ENCODE results near the gene ANKRD13A.
"Not testable (repeated sequence)": the region's sequence is repeated elsewhere in the genome, so short reads cannot be mapped to it uniquely, and the experiment has no call there.

Gene ANKRD13A

GRCh38 chr12:109986236-109986635 lies 13.0 kb upstream of the ANKRD13A start:
- not testable (repeated sequence) for DNase-seq

GRCh38 chr12:109987615-109988014 lies 11.6 kb upstream of the ANKRD13A start:
- DNase-seq = no peak

DNA sequence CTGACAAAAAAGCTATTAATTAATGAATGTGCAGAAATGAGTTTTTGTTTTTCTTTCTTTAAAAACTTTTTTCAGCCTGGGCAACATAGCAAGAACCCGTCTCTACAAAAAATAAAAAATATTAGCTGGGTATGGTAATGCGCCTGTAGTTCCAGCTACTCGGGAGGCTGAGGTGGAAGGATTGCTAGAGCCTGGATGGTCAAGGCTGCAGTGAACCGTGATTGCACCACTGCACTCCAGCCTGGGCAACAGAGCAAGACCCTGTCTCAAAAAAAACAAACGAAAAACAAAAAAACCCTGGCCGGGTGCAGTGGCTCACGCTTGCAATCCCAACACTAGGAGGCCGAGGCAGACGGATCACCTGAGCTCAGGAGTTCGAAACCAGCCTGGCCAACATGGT lies 11.0 kb upstream of the ANKRD13A start:
- no peak for DNase-seq

GRCh38 chr12:109988903-109989302 lies 10.3 kb upstream of the ANKRD13A start:
- no peak for DNase-seq

GRCh38 chr12:109989380-109989779 lies 9.8 kb upstream of the ANKRD13A start:
- DNase-seq = no peak

GRCh38 chr12:109991586-109991985 lies 7.6 kb upstream of the ANKRD13A start:
- DNase-seq = no peak

DNA sequence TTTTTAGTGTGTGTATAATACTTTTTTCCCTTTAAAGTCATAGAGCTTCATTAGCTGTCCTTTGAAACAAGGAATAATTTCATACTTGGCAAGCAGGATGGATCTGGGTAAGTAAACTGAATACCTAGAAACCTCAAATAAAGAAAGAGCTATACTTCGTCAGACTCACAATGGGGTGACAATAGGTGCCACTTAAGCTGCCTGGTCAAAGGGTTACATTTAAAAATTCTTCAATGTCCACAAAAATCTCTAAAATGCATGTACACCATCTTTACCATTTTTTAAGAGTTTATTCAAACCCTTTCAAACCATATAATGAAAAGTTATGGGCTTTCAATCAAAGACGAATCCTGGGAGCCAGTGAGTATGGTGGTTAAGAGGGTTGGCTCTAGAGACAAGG lies 6.1 kb upstream of the ANKRD13A start:
- no peak for DNase-seq

GRCh38 chr12:109994401-109995175 lies 4.6 kb upstream of the ANKRD13A start:
- no peak for DNase-seq

- DNase-seq = no peak
Measured at GRCh38 chr12:109995361-109995685, 3.9 kb upstream of the ANKRD13A start.

DNA sequence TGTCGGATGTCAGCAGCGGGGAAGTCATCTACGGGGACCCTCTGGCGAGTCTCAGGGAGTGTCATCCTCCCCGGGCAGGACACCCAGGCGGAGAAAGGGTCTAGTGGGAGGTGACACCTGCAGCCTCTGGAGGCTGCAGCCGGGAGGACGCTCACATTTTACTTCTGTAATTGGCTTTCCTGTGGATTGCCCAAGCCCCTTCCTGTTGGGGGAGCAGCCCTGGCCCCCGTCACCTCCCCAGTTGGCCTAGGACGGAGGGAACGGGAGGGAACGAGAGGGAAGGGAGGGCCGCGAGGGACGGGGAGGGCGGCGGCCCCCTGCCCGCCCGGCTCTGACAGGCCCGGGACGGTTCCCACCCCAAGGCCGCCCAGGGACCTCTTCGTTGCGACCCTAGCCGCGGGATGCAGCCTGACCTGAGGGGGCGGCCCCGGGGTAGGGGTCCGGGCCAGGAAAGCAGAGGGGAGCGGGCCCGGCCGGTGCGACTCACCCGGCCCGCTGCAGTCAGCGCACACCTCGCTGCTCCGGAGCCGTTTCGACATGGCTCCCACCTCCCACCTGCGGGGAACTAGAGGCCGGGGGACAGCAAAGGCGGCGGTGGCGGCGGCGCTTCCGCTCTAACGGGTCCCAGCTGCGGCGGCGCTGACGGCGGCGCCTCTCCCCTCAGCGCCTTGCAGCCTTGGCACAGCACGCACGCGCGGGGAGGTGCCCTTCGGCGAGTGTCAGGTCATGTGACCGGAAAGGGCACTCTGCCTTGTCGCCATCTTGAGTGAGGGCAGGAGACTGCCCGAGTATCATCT lies 3.3 kb upstream of the ANKRD13A start, which contains the start of gene GIT2:
GIT2 (minus strand) TSS at position 683 of the 797 bp plus-strand sequence; CDS start at position 539, 144 bp downstream.
- peak; percentile 89 for DNase-seq

DNA sequence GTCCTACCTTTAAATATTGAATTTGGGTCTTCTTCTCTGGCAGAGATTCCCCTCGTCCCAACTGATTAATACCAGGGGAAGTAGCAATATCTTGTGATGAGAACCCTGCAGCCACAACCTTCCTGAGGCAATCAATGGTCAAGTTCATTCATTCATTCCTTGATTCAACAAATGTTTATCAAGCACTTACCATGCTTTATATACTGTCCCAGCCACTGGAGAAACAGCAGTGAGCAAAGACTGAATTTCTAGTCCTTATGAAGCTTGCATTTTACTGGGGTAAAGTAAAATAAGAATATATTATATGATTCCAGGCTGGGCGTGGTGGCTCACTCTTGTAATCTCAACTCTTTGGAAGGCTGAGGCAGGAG lies 2.8 kb upstream of the ANKRD13A start:
- DNase-seq = no peak

DNA sequence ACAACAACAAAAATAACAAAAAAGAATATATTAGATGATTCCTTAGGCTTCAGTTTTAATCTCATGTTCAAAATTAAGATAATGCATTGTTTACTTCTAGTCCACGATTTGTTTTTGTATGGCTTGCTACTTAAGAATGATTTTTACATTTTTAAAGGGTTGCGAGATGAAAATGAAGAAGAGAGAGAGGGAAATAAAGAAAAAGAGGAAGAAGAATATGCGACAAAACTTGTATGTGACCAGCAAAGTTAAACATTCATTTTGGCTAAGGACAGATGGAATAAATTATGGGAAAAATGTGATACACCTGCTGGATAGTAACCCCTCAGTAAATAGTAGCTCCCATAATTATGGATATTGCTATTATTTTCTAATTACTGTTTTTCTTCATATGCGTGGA lies 1.8 kb upstream of the ANKRD13A start:
- no peak for DNase-seq

- no peak for DNase-seq
Measured at GRCh38 chr12:109998241-109998903, 858 bp upstream of the ANKRD13A start.

DNA sequence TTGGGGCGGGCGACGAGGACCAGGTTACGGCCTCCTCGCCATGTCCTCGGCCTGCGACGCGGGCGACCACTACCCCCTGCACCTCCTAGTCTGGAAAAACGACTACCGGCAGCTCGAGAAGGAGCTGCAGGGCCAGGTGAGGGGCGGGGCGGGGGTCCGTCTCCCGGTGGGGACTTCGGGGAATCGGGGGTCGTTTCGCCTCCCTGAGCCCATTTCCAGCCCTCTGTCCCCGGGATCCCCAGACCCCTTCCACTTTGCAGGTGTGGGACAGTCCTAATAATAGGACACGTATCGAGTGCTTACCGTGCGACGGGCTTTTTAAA lies 380 bp downstream of the ANKRD13A start:
- no peak for DNase-seq

- no peak for DNase-seq
Measured at GRCh38 chr12:109999983-110000505, 814 bp downstream of the ANKRD13A start.

DNA sequence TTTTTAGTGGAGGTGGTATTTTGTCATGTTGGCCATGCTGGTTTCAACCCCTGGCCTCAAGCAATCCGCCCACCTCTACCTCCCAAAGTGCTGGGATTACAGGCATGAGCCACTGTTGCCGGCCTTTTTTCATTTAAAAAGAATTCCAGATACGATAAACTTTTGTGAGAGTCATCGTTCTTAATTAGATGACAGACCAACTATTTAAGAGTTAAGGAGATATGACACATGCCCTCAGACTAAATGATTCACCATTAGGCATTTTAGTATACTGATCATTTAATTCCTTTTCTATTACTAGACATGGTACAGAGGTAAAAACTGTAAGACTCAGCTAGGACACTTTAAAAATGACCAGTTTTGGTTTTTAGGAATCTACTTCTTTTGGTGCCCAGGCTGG lies 2.4 kb downstream of the ANKRD13A start:
- no peak for DNase-seq

DNA sequence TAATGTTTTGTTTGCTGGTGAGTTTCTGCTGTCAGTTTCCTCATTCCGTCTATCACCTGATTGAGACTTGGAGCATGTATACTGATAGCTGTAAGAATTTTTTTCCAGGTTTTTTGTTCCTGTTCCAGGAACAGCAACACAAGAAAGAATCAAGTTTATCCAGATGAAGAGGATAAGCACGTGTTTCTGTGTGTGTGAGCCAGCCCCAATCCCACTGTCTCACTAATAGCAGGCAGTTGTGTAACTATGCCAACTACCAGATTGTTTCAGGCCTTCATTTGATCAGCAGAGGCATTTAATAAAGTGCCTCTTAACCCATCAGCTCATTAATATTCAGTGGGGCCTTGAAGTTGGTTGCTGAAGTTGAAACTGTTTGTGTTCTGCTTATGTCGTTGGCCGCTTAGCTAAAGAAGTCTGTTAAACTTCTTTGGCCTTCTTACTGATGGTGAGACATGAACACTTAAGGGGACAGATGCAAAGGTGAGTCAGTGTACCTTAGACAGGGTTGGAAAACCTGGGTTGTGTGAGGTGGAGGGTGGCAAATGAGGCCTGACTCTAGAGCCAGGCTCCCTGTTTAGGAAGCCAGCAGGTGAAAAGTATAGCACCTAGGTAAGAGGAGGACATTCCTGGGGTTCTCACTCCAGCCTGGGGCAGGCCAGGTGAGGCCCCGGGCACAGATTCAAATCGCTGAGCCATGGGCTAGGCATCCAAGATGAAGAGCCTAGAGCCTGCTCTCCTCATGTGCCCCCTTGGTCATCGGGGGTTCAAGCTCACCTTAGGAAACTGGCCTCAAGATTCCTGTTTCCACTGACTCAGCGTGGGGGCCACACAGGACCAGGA lies 3.7 kb downstream of the ANKRD13A start:
- DNase-seq = no peak

DNA sequence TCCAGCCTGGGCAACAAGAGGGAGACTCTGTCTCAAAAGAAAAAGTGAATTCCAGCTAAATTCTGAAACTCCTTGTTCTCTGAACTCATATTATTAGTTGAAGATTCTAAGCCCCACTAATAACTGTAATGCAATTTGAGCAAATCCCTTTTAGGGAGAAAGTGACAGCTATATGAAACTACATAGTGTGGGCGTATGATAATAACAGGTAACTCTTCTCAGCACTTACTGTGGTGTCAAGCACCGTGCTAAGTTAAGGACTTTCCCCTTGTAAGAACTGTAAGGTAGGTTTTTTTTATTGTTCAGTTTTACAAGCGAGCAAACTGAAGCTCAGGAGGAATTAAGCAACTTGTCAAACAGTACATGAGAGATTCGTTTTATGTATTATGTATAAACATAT lies 5.4 kb downstream of the ANKRD13A start:
- no peak for DNase-seq

- DNase-seq = no peak
Measured at GRCh38 chr12:110005319-110005973, 6.2 kb downstream of the ANKRD13A start.

DNA sequence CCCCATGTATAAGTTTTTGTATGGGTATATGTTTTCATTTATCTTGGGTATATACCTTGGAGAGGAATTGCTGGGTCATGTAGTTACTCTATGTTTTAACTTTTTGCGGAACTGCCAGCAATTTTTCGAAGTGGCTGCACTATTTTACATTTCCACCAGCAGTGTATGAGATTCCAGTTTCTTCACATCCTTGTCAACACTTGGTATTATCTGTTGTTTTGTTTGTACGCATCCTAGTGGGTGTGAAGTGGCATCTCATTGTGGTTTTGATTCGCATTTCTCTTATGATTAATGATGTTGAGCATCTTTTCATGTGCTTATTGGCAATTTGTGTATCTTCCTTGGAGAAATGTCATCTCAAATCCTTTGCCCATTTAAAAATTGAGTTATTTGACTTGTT lies 6.9 kb downstream of the ANKRD13A start:
- no peak for DNase-seq

DNA sequence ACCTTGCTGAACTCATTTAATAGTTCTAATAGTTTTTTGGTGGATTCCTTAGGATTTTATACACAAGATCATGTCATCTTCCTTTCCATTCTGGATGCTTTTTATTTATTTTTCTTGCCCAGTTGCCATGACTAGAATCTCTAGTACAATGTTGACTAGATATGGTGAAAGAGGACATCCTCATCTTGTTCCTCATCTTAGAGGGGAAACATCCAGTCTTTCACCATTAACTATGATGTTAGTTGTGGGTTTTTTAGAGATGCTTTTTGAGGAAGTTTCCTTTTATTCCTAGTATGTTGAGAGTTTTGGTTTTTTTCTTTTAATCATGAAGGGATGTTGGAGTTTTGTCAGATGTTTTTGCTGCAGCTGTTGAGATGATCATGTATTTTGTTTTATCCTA lies 8.7 kb downstream of the ANKRD13A start:
- no peak for DNase-seq
